Stimulated activated naive CD4-positive, alpha-beta T cell treated with Interleukin-2 at 50 U/mL for 16 hours (primary cell): ENCODE data around the gene C2orf66.

Source experiments
- DNase-seq: peaks from one replicate; lab custom pipeline; 2025; lab: John Stamatoyannopoulos, UW

C2orf66 gene

GRCh38 chr2:196759378-196759706 is 49.8 kb downstream of the C2orf66 start:
- DNase-seq = no peak

DNA sequence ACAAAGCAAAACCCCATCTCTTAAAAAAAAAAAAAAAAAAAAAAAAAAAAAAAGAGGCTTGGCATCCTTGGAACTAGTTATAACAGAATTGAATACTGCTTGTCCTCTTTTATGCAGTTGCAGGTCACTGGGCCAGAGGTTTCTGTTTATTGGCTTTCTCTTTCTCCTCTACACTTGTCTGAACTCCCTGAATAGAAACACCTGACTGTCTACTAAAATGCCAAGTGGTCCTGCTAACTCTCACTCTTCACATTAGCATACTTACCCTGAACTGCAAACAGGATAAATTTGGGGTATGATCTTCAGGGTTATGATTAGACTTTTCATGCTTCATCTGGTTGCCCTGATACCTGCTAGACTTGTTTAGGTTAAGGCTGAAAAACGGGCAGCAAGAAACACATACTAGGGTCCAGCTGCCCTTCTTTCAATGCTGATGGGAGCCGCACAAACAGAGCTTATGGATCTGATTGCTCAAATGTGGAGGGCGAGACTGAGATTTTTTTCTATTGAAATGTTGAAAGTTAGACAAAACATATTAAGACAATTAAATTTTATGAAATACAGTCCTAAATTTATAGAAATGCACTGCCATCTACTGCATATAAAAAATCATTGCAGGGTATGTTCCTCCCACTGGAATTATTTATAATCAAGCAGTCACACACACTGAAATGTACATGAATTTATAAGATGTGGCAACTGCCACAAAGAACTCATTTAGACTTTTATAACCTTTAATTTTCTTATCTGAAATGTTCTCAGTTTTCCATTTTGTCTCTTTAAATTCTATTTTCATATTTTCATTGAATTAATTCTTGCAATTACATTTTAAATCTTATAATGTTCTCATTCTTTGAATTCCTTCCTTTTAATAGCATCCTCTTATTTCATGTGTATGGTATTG is 50.4 kb downstream of the C2orf66 start:
- DNase-seq = no peak
